ENCODE measurements around the gene IL10RA.

GRCh38 chr11:117941976-117942654 lies 44.1 kb upstream of the IL10RA start:
- no peak for TF ChIP-seq CTCF (IDR thresholded peaks at IDR 0.05)
- TF ChIP-seq POLR2A (IDR thresholded peaks at IDR 0.05) = no peak

Measured in Peyer's patch (tissue), 4 donors.